Activated CD4-positive, alpha-beta T cell treated with anti-CD3 and anti-CD28 coated beads, Interleukin-2, Interleukin-4, amounts not matched to agents 100 ng/mL and 50 ng/mL, durations not matched to agents 16 hours and 8 hours (primary cell): Measurements from ENCODE around the gene FABP3.
A peak's percentile ranks its signal among the peaks of the same experiment; 100 is the strongest.
"Not testable (repeated sequence)": the region's sequence is repeated elsewhere in the genome, so short reads cannot be mapped to it uniquely, and the experiment has no call there.

Experiments
- DNase-seq: peaks from one replicate; pipeline ENCODE4 v3.0.0-alpha.2; 2020; ENCODE audit warnings: low spot score

Gene FABP3

DNA sequence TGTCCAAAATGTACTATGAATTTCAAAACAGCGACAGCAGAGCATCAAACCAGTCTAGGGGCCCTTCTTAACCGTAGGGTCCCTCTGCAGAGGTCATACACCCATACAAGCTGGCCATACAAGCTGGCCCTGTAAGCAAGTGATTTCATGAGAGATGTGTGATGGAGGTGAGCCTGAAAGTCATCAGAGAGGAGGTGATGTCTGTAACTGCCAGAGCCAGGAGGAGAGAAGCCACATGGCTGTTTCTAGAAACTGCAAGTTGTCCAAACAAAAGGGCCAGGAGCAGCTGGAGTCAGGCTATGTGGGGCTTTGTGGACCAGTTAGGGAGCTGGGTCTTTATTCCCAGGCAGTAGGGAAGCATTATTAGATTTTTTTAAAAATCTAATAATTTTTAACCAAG lies 25.4 kb upstream of the FABP3 start:
- DNase-seq: no peak

- no peak for DNase-seq
Measured at GRCh38 chr1:31397360-31398095, 24.7 kb upstream of the FABP3 start.

DNA sequence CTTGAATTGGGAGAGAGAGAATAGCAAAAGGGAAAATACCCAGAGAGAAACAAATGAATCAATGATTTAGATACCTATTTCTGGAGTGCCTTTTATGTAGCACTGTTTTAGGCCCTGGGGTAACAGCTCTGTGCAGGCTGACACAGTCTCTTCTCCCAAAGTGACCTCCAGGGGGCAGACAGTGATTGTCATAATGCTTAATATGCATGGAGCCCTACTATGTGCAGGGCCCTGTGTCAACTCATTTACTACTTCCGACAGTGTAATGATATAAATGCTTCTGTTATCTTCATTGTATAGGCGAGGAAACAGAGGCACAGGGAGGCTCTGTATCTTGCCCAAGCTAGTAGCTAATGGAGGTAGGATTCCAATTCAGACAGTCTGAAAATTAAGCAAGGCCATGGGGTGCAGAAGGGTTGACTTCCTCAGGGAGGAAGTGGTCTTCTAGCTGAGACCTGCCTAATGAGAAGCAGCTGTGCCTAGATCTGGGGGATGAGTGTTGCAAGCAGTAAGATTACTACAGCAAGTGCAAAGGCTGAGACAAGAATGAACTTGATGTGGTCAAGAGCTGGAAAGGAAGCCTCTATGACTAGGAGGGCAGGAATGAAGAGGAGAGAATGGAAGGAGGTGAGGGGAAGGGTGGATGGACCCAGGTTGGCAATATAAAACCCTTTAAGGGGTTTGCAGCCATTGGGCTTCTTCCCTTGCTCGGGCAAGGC lies 23.9 kb upstream of the FABP3 start:
- no peak for DNase-seq

- peak; percentile 84 for DNase-seq
Measured at GRCh38 chr1:31394584-31395193, 21.8 kb upstream of the FABP3 start.

DNA sequence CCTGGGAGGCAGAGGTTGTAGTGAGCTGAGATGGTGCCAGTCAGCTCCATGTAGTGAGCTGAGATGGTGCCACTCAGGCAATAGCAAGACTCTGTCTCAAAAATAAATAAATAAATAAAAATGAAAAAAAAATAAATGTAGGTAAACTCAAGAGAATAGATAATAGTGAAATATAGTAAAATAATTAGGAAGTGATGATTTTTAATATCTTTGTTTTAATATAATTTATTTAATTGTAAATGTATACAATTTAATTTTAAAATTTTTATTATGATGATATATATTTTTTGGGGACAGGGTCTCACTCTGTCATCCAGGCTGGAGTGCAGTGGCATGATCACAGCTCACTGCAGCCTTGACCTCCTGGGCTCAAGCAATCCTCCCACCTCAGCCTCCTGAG lies 20.6 kb upstream of the FABP3 start:
- DNase-seq: no peak

DNA sequence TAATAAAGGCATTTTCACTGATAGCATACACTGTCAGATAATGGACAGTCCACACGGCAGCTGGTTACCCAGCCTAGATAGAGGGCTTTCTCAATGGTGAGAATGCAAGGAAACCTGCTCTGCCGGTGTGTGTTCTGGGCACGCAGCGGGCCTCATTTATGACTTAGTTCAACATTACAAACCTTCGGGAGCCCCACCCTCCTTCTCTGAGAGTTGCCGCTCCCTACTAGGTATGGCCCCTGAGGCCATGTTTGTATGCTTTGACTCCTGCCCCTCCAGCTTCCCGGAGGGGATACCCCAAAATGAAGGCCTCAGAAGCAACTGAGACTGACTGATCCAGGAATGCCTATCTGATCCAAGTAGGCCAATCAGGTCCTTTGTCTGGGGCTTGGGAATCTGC lies 17.2 kb upstream of the FABP3 start:
- no peak for DNase-seq

DNA sequence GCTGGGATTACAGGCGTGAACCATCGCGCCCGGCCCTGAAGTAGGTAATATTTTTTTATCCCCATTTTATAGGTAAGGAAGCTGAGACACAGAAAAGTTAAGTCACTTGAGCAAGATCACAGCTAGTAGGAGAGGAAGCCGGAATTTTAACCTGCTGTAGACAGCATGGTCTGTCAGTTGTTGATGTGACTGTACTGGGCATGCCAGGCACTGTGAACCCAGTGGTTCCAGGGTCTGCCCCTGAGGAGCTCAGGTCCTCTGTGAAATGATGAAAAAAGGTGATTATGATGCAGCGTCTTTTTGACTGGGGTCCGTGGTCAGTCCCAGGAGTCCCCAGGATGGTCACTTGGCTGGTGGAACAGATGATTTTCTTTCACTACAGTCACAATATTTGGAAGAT lies 16.7 kb upstream of the FABP3 start:
- DNase-seq: no peak

DNA sequence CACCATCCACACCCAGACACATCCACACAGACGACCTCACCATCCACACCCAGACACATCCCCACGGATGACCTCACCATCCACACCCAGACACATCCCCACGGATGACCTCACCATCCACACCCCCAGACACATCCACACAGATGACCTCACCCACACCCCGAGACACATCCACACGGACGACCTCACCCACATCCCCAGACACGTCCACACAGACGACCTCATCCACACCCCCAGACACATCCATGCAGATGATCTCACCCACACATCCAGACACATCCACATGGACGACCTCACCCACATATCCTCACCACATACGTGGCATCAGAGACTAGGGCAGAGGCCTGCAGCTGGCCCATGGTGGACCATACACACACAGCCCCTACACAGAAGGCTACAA lies 14.7 kb upstream of the FABP3 start:
- no peak for DNase-seq

DNA sequence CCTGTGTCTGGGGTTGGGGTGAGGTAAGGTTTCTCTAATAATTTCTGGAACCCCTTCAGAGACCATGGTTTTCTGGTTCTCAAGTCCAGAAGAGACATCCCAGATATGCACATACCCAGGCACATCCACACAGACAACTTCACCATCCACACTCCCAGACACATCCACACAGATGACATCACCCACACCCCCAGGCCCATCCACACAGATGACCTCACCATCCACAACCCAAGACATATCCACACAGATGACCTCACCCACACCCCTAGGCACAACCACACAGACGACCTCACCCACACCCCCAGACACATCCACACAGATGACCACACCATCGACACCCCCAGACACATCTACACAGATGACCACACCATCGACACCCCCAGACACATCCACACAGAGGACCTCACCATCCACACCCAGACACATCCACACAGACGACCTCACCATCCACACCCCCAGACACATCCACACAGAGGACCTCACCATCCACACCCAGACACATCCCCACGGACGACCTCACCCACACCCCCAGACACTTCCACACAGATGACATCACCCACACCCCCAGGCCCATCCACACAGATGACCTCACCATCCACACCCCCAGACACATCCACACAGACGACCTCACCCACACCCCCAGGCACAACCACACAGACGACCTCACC lies 13.8 kb upstream of the FABP3 start:
- not testable (repeated sequence) for DNase-seq

DNA sequence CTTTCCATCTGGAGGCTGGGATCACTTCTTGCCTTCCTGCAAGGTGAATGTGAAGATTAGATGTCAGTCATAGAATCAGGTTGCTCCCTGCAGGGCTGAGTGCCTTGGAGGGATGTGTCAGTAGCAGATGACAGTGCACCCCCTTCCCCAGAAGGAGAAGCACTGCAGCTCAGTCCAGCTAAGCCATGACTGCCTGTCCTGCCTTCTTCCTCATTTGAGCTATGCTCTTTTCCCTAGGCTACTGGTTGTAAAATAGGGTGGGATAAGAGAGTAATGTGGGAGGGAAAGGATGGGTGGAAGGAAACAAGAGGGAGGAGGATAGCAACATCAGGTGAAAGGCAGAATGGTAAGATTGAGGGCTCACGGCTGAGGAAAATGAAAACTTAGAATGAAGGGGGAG lies 11.1 kb upstream of the FABP3 start:
- DNase-seq: no peak

DNA sequence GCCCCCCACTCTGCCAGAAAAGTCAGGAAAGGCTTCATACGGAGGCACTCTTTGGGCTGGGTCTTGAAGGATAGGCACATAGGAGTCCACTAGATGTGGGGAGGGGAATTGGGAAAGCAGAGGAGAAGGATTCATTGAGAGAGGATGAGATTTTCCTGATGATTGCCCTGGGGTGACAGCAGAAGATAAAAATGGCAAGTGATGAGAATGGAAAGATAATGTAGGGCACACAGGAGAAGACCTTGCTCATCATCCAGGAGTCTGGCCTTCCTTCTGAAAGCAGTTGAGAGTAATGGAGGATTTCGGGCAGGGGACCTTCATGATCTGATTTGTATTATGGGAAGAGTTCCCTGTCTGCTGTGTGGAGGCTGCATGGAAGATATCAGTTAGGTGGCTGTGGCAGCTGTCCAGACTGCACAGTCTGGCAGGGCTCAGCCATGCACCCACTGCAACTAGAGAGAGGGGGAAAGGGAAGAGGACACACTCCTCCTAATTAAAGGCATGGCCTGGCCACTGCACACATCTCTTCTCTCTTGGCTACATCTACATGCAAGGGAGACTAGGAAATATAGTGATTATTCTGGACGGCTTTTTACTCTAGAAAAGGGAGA lies 9.6 kb upstream of the FABP3 start:
- DNase-seq: no peak

GRCh38 chr1:31381394-31382294 lies 8.8 kb upstream of the FABP3 start:
- no peak for DNase-seq

DNA sequence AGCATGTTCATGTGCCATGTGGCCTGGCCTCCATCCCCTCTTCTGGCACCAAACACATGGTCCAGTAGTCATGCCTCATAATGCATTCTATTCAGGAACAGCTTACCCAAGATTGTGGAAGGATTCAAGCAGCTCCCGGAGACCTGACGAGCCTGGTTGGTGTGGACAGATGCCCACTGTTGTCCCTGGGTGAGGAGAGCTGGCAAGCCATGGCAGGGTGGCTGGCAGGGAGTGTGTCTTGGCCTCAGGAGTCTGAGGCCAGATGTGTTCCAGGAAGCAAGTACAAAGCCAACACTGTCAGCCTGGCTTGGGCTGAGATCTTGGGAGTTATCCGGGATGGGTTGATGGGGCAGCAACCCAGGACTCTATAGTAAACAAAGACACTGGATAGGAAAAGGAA lies 7.3 kb upstream of the FABP3 start:
- DNase-seq: no peak

- DNase-seq: no peak
Measured at GRCh38 chr1:31378001-31378400, 5.1 kb upstream of the FABP3 start.

DNA sequence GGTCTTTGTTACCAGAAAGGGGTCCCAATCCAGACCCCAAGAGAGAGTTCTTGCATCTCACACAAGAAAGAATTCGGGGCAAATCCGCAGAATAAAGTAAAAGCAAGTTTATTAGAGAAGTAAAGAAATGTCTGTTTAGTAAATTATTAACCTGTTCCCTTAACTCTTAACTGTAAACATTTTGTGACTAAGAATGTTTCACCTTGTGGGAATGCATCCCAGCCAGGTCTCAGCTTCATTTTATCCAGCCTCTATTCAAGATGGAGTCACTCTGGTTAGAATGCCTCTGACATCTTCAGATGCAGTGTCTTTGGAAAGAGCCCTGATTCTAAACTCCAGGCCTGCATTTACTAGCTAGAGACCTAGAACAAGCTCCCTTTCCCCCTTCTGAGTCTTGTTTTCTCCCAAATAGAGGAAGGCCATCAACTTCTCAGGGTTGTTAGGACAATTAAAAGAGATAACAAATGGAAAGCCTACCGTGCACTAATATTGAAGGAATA lies 4.5 kb upstream of the FABP3 start:
- no peak for DNase-seq

GRCh38 chr1:31376375-31377134 lies 3.7 kb upstream of the FABP3 start:
- DNase-seq: no peak

GRCh38 chr1:31374511-31375196 lies 1.8 kb upstream of the FABP3 start:
- no peak for DNase-seq

DNA sequence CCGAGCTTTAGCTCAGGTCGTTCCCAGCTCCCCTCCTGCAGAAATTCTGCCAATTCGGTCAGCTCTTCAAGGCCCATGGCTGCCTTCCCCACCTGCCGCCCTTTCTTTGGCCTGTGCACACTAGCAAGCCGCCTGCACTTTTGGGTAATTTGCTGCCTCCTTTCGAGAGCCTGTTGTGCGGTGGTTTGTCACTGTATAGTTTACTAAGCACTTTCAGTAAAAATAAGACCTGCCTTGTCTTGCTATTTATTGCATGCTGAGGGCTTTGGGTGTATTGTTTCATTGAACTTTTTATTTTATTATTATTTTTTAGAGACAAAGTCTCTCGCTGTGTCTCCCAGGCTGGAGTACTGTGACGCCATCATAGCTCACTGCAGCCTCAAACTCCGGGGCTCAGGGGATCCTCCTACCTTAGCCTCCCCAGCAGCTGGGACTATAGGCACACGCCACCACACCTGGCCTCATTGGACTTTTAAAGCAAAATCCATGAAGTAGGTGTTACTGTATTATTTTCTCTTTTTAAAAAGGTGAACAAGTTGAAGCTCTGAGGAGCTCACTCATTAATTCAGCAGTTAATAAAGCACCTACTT lies 1.1 kb upstream of the FABP3 start:
- no peak for DNase-seq

DNA sequence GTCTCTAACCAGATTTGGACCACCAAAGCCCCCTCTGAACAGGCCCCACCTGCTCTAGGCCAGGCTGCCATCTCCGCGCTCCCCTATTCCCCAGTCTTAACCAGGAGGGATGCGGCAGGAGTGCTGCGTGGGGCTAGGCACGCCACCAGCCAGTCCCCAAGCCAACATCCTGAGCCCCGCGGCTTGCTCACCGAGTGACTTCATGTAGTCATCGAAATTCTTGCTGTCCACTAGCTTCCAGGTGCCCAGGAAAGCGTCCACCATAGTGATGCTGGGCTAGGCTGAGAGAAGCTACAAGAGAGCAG lies 173 bp downstream of the FABP3 start:
- no peak for DNase-seq

- DNase-seq: no peak
Measured at GRCh38 chr1:31372051-31372450, 825 bp downstream of the FABP3 start.
